ENCODE measurements around the gene GPX4.

DNA sequence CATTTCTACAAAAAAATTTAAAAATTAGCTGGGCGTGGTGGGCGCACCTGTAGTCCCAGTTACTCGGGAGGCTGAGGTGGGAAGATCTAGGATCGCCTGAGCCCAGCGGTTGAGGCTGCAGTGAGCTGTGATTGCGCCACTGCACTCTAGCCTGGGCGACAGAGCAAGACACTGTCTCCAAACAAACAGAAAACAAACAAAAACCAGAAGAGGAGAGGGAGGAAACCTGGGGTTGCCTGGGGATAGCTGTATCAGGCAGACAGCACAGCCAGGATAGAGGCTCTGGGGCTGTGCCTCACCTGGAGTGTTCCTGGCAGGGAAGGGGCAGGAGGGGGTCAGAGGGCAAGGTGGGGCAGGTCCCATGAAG lies 6.0 kb upstream of the GPX4 start:
- TF ChIP-seq, protein P1, sequence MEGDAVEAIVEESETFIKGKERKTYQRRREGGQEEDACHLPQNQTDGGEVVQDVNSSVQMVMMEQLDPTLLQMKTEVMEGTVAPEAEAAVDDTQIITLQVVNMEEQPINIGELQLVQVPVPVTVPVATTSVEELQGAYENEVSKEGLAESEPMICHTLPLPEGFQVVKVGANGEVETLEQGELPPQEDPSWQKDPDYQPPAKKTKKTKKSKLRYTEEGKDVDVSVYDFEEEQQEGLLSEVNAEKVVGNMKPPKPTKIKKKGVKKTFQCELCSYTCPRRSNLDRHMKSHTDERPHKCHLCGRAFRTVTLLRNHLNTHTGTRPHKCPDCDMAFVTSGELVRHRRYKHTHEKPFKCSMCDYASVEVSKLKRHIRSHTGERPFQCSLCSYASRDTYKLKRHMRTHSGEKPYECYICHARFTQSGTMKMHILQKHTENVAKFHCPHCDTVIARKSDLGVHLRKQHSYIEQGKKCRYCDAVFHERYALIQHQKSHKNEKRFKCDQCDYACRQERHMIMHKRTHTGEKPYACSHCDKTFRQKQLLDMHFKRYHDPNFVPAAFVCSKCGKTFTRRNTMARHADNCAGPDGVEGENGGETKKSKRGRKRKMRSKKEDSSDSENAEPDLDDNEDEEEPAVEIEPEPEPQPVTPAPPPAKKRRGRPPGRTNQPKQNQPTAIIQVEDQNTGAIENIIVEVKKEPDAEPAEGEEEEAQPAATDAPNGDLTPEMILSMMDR (IDR thresholded peaks at IDR 0.05) = no peak
- TF ChIP-seq, protein P2, sequence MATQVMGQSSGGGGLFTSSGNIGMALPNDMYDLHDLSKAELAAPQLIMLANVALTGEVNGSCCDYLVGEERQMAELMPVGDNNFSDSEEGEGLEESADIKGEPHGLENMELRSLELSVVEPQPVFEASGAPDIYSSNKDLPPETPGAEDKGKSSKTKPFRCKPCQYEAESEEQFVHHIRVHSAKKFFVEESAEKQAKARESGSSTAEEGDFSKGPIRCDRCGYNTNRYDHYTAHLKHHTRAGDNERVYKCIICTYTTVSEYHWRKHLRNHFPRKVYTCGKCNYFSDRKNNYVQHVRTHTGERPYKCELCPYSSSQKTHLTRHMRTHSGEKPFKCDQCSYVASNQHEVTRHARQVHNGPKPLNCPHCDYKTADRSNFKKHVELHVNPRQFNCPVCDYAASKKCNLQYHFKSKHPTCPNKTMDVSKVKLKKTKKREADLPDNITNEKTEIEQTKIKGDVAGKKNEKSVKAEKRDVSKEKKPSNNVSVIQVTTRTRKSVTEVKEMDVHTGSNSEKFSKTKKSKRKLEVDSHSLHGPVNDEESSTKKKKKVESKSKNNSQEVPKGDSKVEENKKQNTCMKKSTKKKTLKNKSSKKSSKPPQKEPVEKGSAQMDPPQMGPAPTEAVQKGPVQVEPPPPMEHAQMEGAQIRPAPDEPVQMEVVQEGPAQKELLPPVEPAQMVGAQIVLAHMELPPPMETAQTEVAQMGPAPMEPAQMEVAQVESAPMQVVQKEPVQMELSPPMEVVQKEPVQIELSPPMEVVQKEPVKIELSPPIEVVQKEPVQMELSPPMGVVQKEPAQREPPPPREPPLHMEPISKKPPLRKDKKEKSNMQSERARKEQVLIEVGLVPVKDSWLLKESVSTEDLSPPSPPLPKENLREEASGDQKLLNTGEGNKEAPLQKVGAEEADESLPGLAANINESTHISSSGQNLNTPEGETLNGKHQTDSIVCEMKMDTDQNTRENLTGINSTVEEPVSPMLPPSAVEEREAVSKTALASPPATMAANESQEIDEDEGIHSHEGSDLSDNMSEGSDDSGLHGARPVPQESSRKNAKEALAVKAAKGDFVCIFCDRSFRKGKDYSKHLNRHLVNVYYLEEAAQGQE (IDR thresholded peaks at IDR 0.05; ENCODE audit: insufficient read depth in 1 of 2, low read depth in 2 of 2, low read length in 1 of 2) = no peak
- no peak for TF ChIP-seq POLR2AphosphoS5 (IDR thresholded peaks at IDR 0.05; ENCODE audit: low read depth, low read length)
- no peak for TF ChIP-seq SIN3A (IDR thresholded peaks at IDR 0.05; ENCODE audit: borderline replicate concordance, insufficient read depth, low read depth, low read length)

All from Panc1 (cell line).